HG03439 (cell line): ENCODE data around the gene TRAPPC2L.

Source experiments
- ATAC-seq: cut with Tn5 transposase; IDR thresholded peaks from one replicate; pipeline ENCODE4 v1.9.1; 2021; ENCODE audit warnings: mild to moderate bottlenecking, moderate library complexity; ENCODE audit not compliant: unreplicated experiment

TRAPPC2L gene

DNA sequence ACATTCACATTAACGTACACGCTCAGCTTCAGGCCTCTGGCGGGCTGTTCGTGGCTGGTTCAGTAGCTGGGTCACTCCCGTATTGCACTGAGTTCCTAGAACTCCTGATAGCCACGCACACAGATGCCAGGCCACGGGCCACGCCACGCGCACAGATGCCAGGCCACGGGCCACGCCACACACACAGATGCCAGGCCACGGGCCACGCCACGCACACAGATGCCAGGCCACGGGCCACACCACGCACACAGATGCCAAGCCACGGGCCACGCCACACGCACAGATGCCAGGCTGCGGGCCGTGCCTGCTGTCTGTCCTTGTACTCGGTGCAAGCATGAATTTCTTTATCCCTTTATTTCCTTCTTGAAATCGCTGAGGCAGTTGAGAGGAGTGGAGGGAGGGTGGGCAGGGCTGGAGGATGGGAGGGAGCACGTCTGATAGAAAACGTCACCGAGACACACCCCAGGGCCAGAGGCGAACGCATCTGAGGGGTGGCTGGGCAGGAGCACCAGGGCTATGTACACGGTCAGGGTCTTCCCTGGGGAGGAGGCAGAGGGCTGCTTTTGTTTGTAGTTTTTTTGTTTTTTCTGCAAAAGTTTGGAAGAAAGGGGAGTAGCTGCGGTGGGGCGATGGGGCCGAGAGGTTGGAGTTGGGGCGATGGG is 18.1 kb downstream of the TRAPPC2L start:
- ATAC-seq: no peak

DNA sequence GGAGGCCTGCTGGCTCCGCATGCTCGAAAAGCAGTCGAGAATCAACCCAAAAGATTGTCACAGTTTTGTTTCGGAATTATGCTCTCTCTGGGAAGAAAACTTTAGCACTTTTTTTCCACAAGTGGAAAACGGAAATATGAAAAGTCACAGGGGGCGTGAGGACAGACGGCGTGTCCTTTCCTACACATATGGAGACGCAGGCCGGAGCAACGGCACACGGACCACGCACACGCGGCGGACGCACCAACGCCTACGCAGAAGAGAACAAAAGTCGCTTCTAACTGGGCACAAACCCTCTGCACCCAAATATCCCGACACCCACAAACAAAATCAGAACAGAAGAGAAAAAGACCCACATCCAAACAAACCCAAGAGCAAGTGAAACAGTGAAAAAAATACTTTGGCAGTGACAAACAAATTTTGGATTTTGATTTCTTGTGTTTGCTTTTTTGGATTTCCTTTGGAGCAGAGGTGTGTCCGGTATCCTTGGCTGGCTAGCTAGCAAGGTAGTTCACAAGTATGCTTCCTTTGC is 18.8 kb downstream of the TRAPPC2L start:
- ATAC-seq: no peak

DNA sequence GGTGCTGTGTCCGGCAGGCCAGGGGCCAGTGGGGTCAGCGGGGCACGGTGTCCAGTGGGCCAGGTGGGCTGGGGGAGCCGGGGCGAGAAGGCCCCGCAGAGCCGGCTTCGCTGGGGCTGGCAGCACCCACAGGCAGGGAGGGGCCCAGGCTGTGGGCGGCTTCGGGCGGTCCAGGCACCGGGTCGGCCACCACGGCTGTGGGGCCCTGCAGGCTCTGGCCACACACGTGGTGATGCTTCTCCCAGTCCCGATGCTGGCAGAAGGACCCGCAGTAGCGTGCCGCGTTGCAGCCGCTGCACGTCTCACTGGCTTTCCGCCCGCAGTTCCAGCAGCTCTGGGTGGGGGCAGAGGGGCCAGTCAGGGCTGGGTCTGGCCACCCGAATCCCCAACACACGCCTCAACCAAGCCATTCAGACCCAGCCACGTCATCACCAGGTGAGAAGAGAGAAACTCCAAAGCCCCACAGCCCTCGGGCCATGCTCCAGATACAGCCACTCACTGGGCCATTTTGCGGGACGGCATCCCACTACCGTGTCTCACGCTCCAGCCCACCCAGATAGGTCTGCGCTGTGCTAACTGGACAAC is 20.1 kb downstream of the TRAPPC2L start:
- ATAC-seq: no peak

DNA sequence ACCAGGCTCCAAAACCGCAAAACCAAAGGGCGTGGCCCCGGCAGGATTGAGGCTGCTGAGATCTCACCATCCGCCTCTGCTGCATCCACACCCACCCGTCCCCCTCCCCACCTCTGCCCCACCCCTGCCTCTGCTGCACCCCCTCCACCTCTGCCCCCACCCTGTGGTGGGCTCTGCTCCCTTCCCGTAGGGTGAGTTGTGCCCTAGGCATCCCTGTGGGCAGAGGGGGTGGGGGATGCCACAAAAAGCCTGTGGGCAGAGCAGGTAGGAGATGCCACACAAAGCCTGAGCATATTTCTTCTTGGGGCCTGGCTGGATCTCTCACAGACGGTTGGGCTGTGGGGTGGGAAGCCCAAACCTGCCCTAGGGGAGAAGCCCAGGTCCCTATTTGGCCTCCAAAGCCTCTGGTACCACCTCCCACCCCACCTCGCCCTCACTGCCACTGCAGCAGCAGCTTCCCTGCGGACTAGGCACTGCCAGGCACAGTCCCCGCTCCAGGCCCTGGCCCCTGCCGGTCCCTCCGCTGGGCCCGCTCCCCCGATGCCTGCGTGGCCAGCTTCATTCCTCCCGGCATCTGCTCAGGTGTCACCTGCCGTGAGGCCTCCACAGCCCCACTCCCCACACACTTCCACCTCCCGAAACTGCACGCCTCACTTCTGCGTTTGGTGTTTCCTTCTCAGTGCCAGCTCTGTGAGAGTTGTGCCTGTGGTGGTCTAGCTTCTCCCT is 20.8 kb downstream of the TRAPPC2L start:
- ATAC-seq: no peak

DNA sequence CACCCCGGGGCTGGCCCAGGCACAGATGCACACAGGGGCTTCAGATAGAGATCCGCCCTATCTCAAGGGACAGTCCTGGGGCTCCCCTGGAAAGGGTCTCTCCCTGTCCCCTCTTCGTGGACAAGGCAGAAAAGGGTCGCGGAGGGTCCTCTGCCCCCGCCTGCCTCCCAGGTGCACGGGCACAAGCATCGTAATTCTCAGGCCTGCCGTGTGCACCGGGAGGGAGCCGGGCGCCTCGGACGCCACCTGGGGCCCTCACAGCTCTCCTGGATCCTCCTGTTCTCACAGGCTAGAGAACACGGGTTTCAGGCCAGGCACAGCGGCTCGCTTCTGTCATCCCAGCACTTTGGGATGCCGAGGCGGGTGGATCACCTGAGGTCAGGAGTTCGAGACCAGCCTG is 21.4 kb downstream of the TRAPPC2L start:
- no peak for ATAC-seq

DNA sequence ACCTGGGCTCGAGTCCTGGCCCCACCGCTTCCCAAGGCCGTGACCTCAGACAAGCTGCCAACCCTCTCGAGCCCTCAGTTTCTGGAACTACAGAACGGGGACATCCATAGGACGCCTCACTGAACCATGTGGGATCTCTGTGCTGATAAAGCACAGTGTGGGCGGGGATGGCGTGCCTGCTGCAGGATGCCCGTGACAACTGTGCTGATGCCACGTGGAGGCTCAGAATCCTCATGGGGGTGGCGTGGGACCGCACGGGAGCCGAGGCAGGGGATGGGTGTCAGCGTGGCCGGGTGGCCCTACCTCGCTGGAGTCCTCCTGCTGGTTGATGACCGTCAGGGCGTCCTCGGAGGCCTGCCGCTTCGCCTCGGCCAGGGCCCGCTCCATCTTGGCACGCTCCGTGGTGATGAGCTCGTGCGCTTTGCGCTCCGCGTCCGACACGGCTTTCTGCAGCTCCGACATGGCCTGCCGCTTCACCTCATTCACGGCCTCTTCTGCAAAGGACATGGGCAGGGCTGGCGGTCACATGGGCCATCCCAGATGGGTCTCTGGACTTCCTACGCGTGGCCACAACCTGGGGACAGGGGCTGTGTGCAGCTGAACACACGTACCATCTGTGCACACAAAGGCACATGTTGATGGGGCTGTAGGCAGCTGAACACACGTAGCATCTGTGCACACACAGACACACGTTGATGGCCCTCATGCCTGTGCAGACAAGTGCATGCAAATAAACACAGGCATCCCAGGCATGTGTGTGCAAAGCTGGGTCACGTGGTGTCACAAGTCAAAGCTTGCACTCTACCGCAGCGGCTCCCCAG is 22.2 kb downstream of the TRAPPC2L start:
- no peak for ATAC-seq

DNA sequence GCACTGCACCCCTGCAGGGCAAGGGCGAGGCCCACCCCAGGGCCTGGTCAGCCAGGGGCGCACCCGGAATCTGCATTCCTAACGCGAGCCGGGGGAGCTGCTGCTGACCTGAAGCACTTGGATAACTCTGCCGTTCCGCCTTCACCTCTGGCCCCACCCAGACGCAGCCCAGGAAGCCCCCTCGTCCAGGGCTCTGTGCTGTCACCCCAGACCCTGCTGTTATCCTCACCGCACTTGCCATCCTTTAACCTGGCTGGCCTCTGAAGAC is 22.8 kb downstream of the TRAPPC2L start:
- ATAC-seq: no peak

DNA sequence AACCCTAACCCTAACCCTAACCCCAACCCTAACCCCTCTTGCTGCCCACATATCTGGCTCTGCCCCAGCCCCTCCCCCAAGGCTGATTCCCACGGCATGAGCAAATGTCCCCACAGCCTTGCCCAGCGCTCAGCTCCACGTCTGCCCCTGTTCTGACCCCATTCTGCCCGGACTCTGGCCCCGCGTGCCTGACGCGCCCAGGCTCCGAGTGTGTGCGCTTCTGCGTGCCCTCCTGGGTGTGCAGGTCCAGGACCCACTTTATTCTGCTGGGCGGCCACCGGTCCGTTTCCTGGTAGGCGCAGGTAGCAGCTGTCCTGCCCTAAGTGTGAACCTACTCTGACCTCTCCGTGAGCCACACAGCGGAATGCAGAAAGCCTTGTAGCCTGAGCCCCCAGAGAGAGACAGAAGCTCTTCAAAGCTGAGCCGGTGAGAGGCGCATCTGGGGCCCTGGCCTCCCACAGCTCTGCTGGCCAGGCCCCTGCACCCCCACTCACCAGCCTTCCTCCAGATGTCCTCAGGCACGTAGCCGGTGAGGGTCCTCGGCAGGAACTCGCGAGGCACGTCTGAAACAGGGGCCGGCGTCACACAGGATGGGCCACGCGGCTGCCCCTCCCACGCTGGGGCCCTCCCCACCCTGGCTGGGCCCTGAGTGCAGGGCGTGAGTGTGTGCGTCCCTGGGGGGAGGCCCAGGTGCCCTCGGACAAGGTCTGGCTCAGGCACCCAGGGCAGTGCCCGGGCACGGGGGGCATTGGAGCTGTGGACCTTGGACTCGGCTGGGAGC is 23.5 kb downstream of the TRAPPC2L start:
- ATAC-seq: no peak

DNA sequence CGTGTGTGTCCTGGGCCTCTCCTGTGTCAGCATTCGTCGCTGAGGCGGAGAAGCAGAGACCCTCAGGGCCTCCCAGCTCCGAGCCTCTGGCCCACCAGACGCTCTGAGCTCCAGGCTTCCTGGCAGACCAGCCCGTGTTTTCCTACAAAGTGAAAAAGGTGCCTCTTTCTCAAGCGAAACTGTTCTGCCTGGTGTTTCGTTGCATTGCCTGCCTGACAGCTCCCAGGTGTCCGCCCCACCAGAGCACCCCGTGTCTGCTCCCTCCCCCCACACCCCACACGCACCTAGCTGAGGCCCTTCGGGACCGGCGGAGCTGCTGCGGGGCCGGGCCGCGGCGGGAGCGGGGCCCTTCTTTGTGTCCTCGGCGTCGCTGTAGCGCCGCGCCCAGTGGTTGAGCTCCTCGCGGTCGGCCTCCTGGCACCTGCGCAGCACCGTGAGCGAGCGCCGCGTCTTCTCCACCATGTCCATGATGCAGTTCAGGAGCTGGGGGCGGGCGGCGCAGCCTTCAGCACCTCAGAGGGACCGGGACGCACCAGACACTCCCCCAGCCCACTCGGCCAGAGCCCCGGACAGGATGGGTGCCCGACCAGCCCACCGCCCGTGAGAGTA is 24.2 kb downstream of the TRAPPC2L start:
- no peak for ATAC-seq

DNA sequence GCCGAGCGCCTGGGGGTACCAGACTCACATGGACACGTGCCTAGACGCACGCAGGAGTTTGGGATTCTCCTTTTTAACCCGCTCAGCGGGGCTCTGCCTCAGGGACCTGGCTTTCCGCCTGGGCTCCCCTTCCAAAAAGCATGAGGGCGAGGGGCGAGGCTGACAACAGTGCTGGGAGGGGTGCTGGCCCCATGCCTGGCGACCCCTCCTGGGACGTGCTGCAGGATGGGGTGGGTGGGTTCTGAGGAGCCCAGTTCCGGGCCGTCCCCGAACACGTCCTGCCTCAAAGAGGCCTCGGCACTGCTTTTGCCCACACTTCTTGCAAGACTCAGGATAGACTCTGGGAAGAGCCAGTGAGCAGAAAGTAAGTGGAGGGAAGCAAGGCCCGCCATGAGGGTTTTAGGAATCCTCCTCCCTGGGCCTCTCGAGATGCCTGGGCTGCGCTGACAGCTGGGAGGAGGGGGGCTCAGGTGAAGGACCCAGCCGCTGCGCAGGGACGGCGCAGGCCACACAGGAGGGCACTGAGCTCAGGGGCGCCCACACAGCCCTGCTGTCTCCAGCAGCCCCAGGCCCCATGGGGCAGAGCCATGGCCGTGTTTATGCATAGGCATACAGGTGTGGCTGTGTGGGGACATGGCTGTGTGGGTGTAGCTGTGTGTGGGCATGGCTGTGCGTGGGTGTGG is 24.9 kb downstream of the TRAPPC2L start:
- ATAC-seq: no peak

DNA sequence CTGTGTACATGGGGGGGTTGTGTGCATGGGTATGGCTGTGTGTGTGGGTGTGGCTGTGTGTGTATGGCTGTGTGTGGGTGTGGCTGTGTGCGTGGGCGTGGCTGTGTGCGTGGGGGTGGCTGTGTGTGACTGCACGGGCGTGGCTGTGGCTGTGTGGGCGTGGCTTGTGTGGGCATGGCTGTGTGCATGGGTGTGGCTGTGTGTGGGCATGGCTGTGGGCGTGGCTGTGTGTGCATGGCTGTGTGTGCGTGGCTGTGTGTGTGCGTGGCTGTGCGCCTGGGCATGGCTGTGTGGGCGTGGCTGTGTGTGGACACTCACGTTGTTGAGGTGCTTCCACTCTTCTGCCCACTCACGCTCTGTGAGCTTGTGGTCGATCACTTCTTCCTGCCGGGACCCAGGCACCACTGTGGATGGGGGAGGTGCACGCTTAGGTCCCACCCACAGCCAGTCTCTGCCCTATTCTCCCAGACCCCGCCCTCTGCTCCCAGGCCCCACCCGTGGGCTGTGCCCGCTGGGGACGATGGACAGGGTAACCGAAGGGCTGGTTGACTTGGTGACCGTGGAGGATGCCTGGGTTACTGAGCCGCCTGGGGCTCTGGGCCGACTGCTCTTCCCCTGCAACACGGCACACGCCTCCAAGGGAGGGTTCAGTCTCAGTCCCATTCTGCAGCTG is 25.6 kb downstream of the TRAPPC2L start:
- ATAC-seq: no peak

DNA sequence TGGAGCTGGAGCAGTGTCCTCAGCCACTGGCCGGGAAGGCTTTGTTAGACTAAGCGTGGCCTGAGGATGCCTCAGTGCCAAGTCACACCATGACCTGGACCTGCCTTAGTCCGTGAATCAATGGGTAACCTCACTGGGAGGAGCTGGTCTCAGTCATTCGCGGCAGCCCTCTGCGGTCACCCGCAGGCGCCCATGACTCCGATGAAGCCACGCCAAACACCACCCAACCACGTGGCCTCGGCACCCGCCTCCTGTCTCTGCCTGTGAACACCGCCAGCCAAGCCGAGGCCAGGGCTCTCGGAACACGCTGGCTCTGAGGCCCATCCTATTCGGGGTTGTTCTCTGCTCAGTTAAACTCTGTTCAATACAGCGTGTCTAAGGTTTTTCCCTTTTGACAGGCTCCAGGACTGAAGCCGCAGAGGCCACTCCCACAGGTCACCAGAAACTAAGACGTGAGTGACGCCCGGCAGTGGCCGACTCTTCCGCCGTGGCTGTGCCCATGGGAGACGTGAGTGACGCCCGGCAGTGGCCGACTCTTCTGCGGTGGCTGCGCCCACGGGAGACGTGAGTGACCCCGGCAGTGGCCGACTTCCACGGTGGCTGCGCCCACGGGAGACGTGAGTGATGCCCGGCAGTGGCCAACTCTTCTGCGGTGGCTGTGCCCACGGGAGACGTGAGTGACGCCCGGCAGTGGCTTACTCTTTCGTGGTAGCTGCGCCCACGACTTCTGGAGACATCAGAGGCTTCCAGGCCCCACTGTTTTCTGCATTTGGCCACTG is 26.4 kb downstream of the TRAPPC2L start:
- no peak for ATAC-seq

DNA sequence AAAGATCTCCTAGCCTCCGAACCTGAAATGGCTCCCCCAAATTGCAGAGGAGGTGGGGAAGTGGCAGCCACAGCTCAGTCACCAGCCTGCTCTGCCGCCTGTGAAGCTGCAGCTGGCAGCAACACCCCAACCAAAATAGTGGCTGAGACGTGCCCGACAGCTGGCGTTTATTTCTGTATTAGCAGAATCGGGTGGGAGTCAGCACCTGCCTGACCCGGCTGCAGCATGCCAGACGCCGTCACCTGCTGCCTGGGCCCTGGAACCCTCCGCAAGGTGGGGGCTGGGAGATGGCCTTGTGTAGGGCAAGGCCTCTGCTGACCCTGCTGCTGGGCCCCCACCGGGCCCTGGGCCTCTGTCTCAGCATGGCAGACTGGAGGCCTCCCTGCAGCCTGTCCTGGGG is 27.0 kb downstream of the TRAPPC2L start:
- ATAC-seq: no peak

DNA sequence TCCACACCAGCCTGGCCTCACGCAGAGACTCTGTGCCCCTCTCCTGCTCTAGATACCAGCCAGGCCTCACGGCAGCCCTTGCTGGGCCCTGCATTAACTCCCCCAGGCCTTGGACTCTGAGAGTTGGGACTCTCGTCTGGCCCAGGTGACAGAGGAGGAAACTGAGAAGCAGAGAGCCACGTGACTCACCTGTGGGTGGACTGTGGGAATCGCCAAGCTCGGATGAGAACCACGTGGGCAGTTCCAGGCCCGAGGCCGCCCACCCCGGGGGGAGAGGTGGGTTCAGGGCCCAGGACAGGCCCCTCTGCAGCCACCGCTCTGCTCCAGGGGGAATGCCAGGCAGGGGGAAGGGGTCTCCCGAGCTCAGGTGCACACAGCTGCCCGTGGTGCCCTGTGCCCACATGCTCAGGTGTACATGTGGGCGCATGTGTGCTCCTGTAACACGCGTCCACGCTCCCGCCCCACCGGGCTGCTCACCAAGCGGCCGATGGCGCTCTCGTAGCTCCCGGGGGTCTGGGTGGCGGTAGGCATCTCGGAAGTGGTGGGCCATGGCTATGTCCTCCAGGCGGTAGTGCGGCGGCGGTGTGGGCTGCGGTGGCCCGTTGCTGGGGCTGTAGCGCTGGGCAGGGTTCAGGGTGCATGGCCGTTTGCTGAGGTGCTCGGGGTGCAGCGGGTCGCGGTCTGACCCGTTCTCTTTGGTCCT is 27.8 kb downstream of the TRAPPC2L start:
- ATAC-seq: no peak

DNA sequence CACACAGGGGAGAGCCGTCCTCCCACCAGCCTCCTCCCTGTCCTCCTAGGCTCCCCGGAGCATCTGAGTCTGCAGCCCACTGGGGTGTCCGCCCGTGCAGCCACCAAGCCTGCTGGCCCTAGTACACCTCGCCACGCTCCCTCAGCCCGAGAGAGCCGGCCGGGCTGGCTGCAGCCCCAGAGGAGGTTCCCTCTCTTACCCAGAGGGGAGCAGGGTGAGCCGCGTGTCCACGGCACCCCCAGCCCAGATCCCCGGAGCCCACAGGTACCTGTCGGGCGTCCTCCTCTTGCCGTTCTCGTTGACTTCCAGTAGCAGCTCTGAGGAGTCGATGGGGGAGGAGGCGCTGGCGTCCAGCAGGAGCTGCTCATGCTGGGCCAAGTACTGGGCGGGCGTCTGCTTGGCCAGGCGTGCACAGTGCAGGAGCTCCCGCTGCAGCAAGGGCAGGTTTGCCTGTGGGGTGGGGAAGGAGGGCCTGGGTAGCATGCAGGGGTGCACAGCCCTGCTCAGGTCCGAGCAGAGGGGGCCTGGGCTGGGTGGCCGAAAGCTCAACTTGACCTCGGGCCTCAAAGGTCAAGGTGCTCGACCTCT is 28.9 kb downstream of the TRAPPC2L start:
- no peak for ATAC-seq

DNA sequence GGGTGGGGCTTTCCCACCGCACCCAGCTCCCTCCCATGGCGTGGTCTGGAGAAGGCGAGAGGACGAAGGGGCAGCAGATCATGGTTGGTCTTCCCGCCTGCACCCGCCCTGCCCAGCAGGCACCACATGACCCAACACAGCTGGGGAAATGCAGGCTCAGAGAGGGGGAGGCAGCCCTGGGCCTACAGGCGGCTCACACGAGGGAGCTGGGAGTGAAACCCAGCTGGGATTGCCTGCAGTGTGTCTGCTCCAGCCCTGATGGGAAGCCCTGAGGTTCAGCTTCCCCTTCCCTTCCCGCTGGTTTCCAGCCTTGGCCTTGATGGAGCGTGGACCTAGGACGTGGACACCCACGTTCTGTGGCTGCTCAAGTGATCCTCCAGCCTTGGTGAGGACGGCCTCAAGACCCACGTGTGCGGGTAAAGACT is 29.5 kb downstream of the TRAPPC2L start:
- no peak for ATAC-seq

DNA sequence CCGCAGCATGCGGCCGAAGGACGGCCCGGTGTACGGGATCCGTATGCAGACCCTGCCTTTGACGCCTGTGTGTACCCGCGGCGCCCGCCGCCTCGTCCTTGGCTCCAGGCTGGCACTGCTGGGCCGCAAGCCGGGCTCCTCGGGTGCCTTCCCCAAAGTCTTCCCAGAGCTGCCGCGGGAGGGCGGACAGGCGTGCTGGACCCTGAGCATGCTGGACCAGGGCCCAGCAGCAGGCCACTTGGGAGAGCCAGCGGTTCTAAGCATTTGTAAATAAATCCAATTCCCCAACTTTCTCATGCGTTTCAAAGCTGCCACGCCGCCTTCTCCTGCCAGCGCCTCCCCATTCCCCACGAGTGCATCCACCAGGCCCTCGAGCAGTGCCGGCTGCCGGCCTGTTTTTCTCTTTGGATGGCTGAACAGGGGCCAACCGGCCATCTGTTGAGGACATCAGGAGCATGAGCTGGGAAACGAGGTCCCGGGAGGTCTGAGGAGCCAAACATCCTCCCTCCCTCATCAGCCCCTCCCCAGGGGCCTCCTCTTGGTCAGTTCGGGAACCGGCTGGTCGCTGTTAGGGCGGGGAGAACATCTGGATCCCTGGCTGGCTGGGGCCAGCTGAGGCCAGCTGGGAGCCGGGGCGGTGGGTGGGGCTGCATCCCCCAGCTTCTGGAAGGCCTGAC is 30.1 kb downstream of the TRAPPC2L start:
- ATAC-seq: no peak
